Cardiac muscle cell (in vitro differentiated cells and primary cell): ENCODE data around the gene KMT2C. TPM values are rescaled to one million over a fixed set of nuclear protein-coding genes. Genes with fewer than 3 reads are reported as not detected.
A peak's percentile ranks its signal among the peaks of the same experiment; 100 is the strongest.

ENCODE experiments used
- DNase-seq, 2 donors: peaks; one replicate each; pipeline versions ENCODE4 v3.0.0 to v3.0.0-alpha.2; 2010 to 2017; ENCODE audit warnings: low read depth in 1 of 2, low spot score in 1 of 2
- H3K27ac ChIP-seq: fragments of 200-600 bp; sonication (generic); 2 replicates; pipeline ENCODE4 v1.5.1; 2016
- H3K27me3 ChIP-seq: fragments of 200-600 bp; sonication (generic); 2 replicates; pipeline ENCODE4 v1.6.0; 2016; ENCODE audit warnings: control low read depth
- H3K36me3 ChIP-seq: fragments of 200-600 bp; sonication (generic); 2 replicates; pipeline ENCODE4 v1.5.1; 2016; ENCODE audit warnings: control low read depth
- H3K4me1 ChIP-seq: fragments of 200-600 bp; sonication (generic); 2 replicates; pipeline ENCODE4 v1.8.1; 2017; ENCODE audit warnings: low read depth, mild to moderate bottlenecking, mixed run types
- H3K4me3 ChIP-seq: fragments of 200-600 bp; sonication (generic); 2 replicates; pipeline ENCODE4 v1.5.1; 2016; ENCODE audit warnings: mild to moderate bottlenecking
- H3K9me3 ChIP-seq: fragments of 200-600 bp; sonication (generic); 2 replicates; pipeline ENCODE4 v1.5.1; 2017; ENCODE audit warnings: low read depth, mild to moderate bottlenecking, control low read depth
- polyA plus RNA-seq: library from polyadenylated mRNA; unstranded; fragments of >200 nt; fragmentation: Nextera tagmentation; extraction: Ambion mirVana; gene quantifications from 2 replicates; pipeline ENCODE4 v1.2.1, GENCODE V29; 2016
- total RNA-seq: library from RNA; depleted of rRNA; stranded (reverse); fragments of >200 nt; gene quantifications from 2 replicates; pipeline ENCODE4 v1.2.3, GENCODE V29; 2016
- TF ChIP-seq, protein P1 (sequence below): IDR thresholded peaks from 2 replicates; pipeline ENCODE4 v1.5.1; 2012; ENCODE audit warnings: low read depth, mild to moderate bottlenecking, low read length

Gene KMT2C
- total and polyA plus RNA-seq, 2 experiments from 2014 or later: 22.8 to 37.3 TPM

DNA sequence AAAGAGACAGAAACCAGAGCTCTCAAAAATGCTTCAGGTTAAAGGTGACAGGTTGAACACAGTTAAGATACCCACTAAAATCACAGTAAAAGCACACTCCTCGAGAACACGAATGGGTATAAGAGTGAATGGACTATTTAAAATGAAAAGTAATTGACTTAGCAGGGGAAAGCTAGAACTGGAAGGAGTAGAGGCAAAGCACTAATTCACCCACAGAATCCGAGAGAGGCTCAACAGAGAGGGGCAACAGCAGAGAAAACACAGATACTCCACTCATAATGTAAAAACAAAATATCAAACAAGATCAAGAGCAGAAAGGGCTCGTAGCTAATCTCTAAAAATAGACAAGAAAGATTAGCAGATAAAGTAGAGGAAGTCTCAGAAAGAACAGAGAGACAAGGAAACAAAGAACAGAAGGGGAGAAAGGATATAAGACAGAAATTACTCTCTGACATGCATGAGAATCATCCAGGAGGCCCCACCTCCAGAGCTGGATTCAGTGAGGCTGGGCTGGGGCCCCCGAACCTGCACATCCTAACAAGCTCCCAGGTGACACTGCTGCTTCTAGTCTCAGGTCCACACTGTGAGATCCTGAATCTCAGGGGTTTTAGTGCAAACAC lies 292.7 kb downstream of the KMT2C start:
- TF ChIP-seq, protein P1, sequence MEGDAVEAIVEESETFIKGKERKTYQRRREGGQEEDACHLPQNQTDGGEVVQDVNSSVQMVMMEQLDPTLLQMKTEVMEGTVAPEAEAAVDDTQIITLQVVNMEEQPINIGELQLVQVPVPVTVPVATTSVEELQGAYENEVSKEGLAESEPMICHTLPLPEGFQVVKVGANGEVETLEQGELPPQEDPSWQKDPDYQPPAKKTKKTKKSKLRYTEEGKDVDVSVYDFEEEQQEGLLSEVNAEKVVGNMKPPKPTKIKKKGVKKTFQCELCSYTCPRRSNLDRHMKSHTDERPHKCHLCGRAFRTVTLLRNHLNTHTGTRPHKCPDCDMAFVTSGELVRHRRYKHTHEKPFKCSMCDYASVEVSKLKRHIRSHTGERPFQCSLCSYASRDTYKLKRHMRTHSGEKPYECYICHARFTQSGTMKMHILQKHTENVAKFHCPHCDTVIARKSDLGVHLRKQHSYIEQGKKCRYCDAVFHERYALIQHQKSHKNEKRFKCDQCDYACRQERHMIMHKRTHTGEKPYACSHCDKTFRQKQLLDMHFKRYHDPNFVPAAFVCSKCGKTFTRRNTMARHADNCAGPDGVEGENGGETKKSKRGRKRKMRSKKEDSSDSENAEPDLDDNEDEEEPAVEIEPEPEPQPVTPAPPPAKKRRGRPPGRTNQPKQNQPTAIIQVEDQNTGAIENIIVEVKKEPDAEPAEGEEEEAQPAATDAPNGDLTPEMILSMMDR: no peak
- DNase-seq: no peak
- Histone ChIP-seq H3K4me3 (no peak overlapping the region), H3K4me1 (peaks cover 9% of the 10 kb centered on the region), H3K27ac (peak overlapping the region; percentile 67), H3K36me3 (peaks cover 68% of the 10 kb centered on the region), H3K9me3 (no peaks in the 10 kb centered on the region), H3K27me3 (no peaks in the 10 kb centered on the region)

DNA sequence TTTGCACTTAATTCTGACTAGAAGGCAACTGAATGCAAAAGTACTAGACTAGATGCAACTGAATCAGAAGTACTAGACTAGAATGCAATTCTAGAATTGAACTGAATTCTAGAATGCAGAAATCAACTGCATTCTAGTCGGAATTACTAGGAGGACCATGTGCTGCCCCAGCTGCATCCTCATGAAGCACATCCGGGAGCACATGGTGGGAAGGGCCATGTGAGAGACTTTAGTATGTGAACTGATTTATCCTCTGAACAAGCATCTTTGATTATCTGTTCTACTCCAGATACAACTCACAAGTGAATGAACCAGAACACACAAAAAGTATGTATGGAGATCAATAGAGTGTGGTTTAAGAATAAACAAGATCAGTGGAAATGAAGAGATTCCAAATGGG lies 295.2 kb downstream of the KMT2C start:
- H3K27ac ChIP-seq: no peak overlapping the region
- TF ChIP-seq, protein P1: no peak
- peaks cover 63% of the 10 kb centered on the region for H3K36me3 ChIP-seq
- H3K9me3 ChIP-seq: no peaks in the 10 kb centered on the region
- H3K27me3 ChIP-seq: no peaks in the 10 kb centered on the region
- no peak overlapping the region for H3K4me3 ChIP-seq
- no peak for DNase-seq
- H3K4me1 ChIP-seq: peaks cover 15% of the 10 kb centered on the region

DNA sequence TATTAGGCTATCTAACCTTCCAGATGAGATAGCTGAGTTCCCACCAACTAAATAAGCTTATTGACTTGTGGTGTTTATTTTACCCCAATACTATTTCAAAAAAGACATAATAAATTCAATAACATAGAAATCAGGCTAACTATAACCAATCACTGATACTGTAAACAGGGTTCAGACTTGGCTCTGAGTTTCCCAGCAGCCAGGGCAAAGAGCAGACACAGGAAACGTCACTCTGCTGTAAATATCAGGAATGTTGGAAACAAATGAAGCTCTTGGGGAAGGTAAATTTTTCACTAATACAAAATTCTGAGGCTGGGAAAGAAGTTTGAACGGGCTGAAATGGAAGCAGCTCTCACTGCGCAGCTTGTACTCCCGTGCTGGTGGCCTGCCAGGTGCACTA lies 295.7 kb downstream of the KMT2C start:
- peaks cover 59% of the 10 kb centered on the region for H3K36me3 ChIP-seq
- DNase-seq: no peak
- H3K9me3 ChIP-seq: no peaks in the 10 kb centered on the region
- H3K27me3 ChIP-seq: no peaks in the 10 kb centered on the region
- no peak overlapping the region for H3K4me3 ChIP-seq
- no peak overlapping the region for H3K27ac ChIP-seq
- H3K4me1 ChIP-seq: peaks cover 15% of the 10 kb centered on the region
- TF ChIP-seq, protein P1: no peak

DNA sequence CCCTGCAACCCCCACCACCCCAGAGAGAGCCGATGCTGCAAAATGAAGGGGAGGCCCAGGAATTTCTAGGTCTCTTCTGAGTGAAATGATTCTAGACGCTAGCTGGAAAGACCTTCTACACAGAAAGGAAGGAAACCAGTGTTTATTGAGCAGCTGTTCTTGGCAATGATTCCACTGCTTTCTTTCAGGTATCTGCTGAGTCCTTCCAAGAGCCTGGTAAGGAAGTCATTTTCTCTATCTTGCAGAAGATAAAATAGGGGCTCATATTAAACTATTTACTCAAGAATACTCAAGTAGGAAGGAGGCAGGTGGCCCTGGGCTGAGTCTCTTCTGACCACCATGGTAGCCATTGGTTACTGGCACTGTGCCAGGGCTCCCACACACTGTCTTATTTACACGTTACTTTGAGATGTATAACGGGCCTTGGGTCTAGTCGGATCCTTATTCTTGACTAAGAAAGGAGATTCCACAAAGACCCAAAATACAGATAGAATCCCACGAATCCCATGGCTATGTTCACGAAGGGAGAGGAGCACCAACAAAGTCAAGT lies 298.3 kb downstream of the KMT2C start:
- DNase-seq: peak in 1 of 2 donors; percentile 24
- peaks cover 50% of the 10 kb centered on the region for H3K36me3 ChIP-seq
- H3K27ac ChIP-seq: peak overlapping the region; percentile 71
- no peak overlapping the region for H3K4me3 ChIP-seq
- H3K27me3 ChIP-seq: no peaks in the 10 kb centered on the region
- peaks cover 6% of the 10 kb centered on the region for H3K4me1 ChIP-seq
- H3K9me3 ChIP-seq: no peaks in the 10 kb centered on the region
- TF ChIP-seq, protein P1: no peak

DNA sequence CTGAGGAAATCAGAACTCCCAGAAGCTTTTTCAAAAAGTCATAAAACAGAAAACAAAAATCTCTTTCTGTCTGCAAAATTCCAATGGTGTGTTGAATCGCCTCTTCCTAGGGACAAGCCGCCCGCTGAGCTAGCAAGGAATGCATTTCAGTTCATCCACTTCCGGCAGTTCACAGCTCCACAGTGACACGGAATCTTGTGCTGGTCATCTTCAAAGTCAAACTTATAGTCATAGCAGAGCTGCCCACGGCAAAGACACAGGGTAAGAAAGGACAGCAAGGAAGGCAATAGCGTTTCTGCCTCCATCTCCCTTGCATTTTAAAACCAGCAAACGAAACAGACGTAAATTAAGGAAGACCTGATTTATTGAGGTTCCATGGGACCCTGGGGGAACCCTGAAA lies 299.1 kb downstream of the KMT2C start:
- Histone ChIP-seq H3K27ac (peak overlapping the region; percentile 71), H3K36me3 (peaks cover 45% of the 10 kb centered on the region), H3K9me3 (no peaks in the 10 kb centered on the region), H3K4me1 (peaks cover 6% of the 10 kb centered on the region), H3K4me3 (no peak overlapping the region), H3K27me3 (no peaks in the 10 kb centered on the region)
- DNase-seq: peak; percentile 37 to 57
- TF ChIP-seq, protein P1: no peak
